Embryonic facial prominence (tissue), 1 donor: Measurements from ENCODE around the gene SYNJ2.

Experiments
- DNase-seq: peaks from one replicate; pipeline ENCODE4 v3.0.0-alpha.2; 2016; ENCODE audit errors: extremely low spot score

Gene SYNJ2

GRCh38 chr6:157978021-157978783 lies 3.5 kb upstream of the SYNJ2 start:
- no peak for DNase-seq

GRCh38 chr6:157980288-157981131 lies 1.2 kb upstream of the SYNJ2 start:
- no peak for DNase-seq

GRCh38 chr6:157981132-157981394 lies 600 bp upstream of the SYNJ2 start:
- DNase-seq, result no peak

- no peak for DNase-seq
These were observed 469 bp downstream of the SYNJ2 start for GRCh38 chr6:157982102-157982562.

- no peak for DNase-seq
These were observed 1.1 kb downstream of the SYNJ2 start for GRCh38 chr6:157982563-157983405.

- DNase-seq, result no peak
These were observed 1.9 kb downstream of the SYNJ2 start for GRCh38 chr6:157983406-157984119.

- no peak for DNase-seq
These were observed 2.5 kb downstream of the SYNJ2 start for GRCh38 chr6:157984128-157984527.

- no peak for DNase-seq
These were observed 3.1 kb downstream of the SYNJ2 start for GRCh38 chr6:157984686-157985225.

GRCh38 chr6:157985378-157986155 lies 3.9 kb downstream of the SYNJ2 start:
- DNase-seq, result no peak

- no peak for DNase-seq
These were observed 6.4 kb downstream of the SYNJ2 start for GRCh38 chr6:157987788-157988699.

GRCh38 chr6:157988700-157989063 lies 7.0 kb downstream of the SYNJ2 start:
- no peak for DNase-seq

- no peak for DNase-seq
These were observed 8.1 kb downstream of the SYNJ2 start for GRCh38 chr6:157989541-157990289.

- DNase-seq, result no peak
These were observed 8.8 kb downstream of the SYNJ2 start for GRCh38 chr6:157990321-157991066.

- no peak for DNase-seq
These were observed 9.4 kb downstream of the SYNJ2 start for GRCh38 chr6:157991067-157991432.

GRCh38 chr6:157993076-157993475 lies 11.4 kb downstream of the SYNJ2 start:
- DNase-seq, result no peak

- DNase-seq, result no peak
These were observed 12.6 kb downstream of the SYNJ2 start for GRCh38 chr6:157994125-157994795.

- DNase-seq, result no peak
These were observed 13.8 kb downstream of the SYNJ2 start for GRCh38 chr6:157995458-157995857.
